Activated CD8-positive, alpha-beta memory T cell treated with anti-CD3 and anti-CD28 coated beads for 4 hours (primary cell): ENCODE measurements around the gene ZSCAN2.
A peak's percentile ranks its signal among the peaks of the same experiment; 100 is the strongest.

Experiments used
- DNase-seq, 2 donors: peaks; one replicate each; pipeline ENCODE4 v3.0.0-alpha.2; 2020; ENCODE audit warnings: low read depth in 2 of 2

Gene ZSCAN2

GRCh38 chr15:84598993-84599392 is 1.8 kb upstream of the ZSCAN2 start:
- DNase-seq = no peak

- no peak for DNase-seq
These were observed 903 bp upstream of the ZSCAN2 start for GRCh38 chr15:84599906-84600305.

GRCh38 chr15:84600331-84600686 is 500 bp upstream of the ZSCAN2 start:
- peak; percentile 26 to 33 for DNase-seq

GRCh38 chr15:84601555-84601838 is 688 bp downstream of the ZSCAN2 start:
- DNase-seq = no peak

- DNase-seq = no peak
These were observed 3.0 kb downstream of the ZSCAN2 start for GRCh38 chr15:84603630-84604379.

- peak in 1 of 2 donors; percentile 17 for DNase-seq
These were observed 4.2 kb downstream of the ZSCAN2 start for GRCh38 chr15:84604826-84605553.

GRCh38 chr15:84605554-84605882 is 4.7 kb downstream of the ZSCAN2 start:
- DNase-seq = no peak

GRCh38 chr15:84606653-84607120 is 5.9 kb downstream of the ZSCAN2 start:
- no peak for DNase-seq

GRCh38 chr15:84608707-84609284 is 8.0 kb downstream of the ZSCAN2 start:
- no peak for DNase-seq

GRCh38 chr15:84609818-84610525 is 9.2 kb downstream of the ZSCAN2 start:
- DNase-seq = no peak

- no peak for DNase-seq
These were observed 10.8 kb downstream of the ZSCAN2 start for GRCh38 chr15:84611631-84612030.

- DNase-seq = no peak
These were observed 15.4 kb downstream of the ZSCAN2 start for GRCh38 chr15:84616235-84616634.

- DNase-seq = no peak
These were observed 19.8 kb downstream of the ZSCAN2 start for GRCh38 chr15:84620626-84621025.

- no peak for DNase-seq
These were observed 20.7 kb downstream of the ZSCAN2 start for GRCh38 chr15:84621358-84621979.

- no peak for DNase-seq
These were observed 23.6 kb downstream of the ZSCAN2 start for GRCh38 chr15:84624359-84624758.

- DNase-seq = no peak
These were observed 24.3 kb downstream of the ZSCAN2 start for GRCh38 chr15:84625123-84625522.

GRCh38 chr15:84629033-84629432 is 28.2 kb downstream of the ZSCAN2 start:
- DNase-seq = no peak

GRCh38 chr15:84631706-84632272 is 31.0 kb downstream of the ZSCAN2 start:
- DNase-seq = no peak

- DNase-seq = peak; percentile 38 to 50
These were observed 32.8 kb downstream of the ZSCAN2 start for GRCh38 chr15:84633311-84634227.

GRCh38 chr15:84634228-84634837 is 33.5 kb downstream of the ZSCAN2 start:
- DNase-seq = no peak
